DMS153 treated with DMSO at 0.1 percent for 48 hours (cell line): ENCODE data around the gene RIMBP2.

ENCODE experiments used
- DNase-seq: peaks from one replicate; lab custom pipeline; 2025; ENCODE audit not compliant: unreplicated experiment; lab: John Stamatoyannopoulos, UW

The RIMBP2 gene

DNA sequence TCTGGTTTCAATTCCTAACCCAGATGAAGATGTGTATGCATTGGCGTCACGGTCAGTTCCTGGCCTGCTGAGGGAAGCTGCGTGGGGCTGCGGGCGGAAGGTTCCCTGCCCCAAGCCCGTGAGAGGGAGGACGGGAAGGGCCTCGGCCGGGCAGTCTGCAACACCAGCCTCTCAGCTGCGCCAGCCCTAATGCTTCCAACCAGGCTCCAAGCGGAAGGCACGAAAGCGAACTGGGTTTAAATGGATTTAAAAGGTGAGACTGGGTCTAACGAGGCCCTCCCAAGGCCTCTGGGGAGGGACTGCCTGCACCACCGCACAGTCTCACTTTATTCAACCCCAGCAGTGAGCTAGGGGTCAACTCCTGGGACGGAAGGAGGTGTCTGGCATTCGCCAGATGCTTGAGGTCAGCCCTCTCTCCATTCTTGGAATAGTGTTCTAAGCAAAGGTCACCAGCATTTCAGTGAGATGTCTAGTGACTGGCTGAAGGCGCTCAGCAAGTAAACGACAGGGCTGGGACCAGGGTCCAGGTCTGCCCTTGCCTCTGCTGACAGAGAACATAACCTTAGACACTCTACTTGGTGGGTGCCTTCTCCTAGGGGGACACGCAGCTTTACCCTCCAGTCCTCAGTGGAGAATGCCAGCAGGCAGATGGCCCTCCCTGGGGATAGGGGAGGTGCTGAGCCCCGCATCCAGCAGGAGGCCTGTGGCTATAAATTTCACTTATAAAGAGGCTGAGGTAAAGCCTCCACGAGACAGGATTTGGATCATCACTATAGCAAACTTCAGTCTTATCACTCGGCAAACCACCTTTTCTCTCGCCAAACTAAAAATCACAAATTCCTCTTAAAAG, 286.2 kb downstream of the RIMBP2 start:
- DNase-seq, result no peak

DNA sequence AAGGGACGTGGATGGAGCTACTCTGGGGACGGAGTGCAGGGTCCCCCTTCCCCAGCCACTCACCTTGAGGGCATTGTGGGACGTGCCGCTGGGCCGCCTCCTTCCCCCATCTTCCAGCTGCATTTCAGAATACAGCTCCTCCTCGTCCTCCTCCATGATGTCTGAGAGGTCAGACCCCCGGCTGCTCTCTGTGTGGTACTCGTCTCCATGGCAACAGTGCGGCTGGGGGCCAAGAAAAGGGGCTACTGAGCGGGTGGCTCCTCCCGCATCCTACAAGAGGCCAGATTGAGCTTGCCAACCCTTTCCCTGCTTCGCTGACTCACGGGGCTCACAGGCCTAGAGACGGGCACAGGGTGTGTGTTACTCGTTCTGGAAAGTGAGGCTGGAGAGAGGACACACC, 288.0 kb downstream of the RIMBP2 start:
- DNase-seq, result no peak

DNA sequence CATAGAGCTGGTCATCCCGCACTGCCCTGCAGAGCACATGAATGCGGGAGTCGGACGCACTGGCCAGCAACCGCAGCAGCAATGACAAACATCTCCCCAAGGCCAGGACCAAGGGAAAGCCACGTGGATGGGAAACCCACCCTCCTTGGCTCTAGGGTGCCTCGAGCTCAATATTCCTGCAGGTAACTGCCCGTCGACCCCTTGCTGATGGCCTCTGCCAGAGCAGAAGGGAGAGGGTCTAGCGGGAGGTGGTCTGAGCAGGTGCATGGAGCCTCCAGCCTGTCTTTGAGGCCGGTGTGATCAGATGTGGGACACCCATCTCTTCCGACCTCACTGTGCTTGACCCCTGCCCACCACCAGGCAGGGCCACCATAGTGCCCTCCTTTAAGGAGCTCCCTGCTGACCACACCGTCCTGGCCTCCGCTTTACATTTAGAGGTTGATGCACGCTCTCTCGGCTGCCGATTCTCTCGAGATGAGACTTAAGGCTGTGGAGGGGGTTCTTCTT, 288.7 kb downstream of the RIMBP2 start:
- DNase-seq, result no peak

DNA sequence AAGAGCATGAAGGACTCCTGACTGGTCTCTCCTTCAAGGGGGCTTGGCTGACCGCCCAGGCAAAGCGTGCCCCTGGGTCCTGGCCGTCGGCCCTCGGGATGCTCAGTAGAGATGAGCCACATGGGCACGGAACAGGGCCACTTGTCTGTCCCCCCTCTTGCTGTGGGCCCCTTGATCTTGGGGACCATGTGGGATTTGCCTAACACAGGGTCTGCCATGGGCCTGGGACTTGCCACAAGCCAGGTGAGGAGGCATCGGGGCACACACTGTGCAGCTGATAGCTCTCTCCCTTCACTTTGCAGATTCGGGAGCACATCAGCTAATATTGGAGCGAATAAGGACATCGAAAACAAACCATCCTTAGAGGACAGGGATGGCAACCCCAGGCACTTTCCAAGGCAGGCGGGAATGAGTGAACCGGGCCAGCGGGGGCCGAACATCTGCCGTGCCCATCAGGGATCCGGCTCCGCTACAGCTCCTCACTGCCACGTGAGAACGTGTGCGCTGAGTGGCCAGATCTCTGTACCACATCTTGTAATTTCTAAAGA, 290.3 kb downstream of the RIMBP2 start:
- DNase-seq, result no peak

DNA sequence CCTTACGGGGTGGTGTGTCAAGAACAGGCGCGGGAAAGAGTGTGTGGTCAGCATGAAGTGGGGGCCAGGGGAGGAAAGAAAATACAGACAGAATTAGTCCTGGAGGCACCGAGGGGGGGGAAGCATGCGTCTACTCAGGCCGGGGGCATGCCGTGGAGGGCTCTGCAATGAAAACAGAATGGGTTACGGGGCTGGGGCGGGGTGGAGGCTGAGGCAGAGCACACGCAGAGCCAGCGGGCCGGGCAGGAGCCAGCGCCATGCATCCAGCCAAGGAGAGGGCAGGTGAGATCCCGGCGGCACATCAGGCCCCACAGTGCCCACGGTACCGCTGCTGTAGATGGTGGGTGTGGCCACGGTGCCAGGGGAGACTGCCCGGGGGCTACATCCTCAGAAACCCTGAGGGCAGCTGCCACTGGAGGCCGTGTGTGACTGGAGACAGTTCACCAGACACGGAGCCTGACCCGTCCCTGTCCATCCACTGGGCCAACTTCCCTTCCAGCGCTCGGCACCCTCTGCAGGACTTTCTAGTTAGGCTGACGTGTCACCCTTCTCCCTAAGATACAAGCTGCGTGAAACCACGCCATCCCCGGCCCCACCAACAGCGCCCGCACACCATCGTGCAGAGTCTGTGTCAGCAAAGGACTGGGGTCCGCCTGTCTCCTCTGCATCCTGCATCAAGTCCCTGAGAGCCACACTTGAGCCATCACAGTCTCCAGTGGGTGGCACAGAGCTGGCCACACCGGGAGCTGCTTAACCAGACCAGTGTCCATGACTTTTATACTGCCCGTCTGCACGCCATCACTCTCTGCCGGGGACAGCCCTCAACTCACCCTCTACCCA, 291.0 kb downstream of the RIMBP2 start:
- no peak for DNase-seq

DNA sequence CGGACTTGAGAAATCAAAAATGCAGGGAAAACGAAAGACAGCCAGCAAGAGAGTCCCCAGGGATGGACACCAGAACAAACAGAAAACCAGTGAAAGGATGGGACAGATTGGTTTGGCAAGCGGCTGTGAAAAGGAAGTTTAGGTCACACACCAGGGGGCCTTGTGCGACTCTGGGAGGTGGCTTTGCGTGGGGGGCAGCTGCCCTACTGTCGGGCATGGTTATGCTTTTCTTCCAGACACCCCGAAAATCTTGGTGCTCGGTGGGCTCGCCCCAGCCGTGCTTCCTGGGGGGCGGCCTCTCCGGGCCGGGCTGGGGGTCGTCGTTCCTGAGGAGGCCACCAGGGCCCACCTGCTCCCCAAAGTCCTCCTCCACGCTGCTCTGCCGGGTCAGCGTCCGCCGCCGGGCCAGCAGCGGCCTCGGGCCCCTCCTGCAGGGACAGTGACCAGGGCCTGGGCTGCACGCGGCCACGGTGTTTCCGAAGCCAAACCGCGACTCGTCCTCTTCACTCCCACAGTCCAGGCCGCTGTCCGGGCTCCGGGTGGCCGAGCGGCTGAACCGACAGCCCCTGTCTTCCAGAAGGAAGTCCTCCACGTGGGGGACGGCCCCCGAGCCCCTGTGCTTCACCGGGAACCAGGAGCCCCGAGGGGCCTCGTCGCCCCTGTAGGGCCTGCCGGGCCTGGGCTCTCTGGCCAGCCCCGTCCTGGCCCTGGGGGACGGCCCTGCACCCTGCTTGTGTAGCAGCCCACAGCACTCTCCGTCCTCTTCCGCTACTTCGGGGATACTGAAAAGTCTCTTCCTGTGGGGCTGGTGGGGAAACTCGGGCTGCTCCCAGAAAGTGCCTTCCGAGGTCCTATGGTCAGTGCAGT, 291.9 kb downstream of the RIMBP2 start:
- DNase-seq, result no peak

DNA sequence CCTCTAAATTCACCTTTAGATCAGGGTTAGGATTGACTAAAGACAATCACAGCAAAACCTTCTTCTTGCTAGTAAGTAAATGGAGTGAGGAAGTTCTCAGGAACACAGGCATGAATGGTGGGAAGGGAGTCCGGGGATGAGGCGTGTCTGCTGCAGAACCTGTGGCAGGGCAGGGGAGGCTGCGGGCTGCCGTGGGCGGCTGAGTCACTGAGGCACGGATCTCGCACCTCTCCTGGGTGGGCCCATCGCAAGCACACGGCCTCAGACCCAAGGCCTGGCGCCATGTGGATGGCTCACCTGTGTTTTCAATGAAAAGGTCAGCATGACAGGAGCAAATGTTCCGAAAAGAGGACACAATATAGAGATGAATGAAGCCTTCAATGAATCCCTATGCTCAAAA, 293.0 kb downstream of the RIMBP2 start:
- DNase-seq, result no peak

DNA sequence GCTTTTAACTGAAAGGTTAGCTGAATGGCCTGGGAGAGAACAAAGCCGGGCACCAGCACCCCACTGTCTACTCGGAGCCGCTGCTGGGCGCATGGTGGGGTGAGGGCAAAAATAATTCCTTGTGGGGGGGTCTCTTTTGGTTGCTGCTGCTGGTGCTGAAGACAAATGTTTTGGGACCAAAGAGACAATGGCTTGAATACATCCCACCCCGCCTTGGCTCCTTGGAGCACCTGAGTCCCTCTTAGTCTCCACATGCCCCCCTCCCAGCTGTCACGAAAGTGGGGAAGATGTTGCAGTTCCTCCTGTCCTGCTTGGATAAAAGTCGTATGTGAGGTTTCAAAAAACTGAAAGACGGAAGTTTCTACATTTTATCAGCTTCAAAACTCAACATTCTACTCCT, 293.4 kb downstream of the RIMBP2 start:
- no peak for DNase-seq

DNA sequence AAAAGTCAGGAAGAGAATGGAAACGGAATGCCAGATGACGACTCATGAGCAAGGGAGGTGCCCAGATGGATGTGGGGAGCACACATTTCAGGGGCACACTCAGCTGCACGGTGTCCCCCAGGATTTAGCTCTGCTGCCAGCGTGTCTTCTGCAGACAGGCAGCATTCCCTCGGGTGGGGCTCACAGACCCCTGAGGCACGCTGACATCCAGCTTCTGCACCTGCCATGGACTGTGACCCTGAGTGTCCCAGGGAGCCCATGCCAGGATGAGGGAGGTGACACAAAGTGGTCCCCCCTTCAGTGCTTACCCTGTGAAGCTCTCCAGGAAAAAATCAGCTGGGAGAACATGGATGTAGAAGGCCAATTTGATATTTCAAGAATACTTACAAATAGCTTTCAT, 294.2 kb downstream of the RIMBP2 start:
- no peak for DNase-seq

DNA sequence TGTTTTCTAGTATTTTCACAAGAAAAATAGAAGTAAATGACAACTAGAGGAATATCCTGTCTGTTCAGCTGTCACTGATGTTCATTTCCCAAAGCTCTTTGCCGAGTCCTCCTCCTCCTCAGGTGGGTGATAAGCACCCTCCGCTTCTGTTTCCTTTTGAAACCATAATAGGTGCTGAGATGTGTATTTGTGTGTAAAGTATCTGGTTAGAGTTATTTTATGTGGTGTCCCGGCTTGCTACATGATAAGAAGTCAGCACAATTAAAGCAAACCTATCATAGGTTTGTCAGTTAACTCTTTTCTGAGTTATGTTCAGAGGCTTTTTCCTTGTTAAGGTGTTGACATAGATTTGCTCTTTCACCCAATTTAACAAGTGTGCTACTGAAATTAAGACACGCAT, 296.0 kb downstream of the RIMBP2 start:
- no peak for DNase-seq

DNA sequence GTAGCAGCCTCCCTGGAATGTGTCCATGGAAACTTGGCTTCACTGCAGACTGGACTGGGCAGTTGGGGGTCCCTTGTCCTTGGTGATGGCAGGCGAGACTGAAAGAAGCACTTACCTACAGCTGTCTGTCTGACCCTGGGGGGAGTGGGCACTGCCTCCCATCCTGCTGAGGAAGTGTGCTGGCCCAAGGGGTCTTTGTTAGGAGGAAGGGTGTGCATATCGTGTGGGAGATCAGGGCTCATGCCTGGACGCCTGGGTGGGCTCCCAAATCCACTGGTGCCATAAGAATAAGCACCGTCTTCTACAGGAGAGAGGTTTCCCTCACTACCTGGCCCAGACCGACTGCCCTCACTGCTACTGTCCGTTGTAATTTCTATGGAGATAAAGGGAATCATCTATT, 297.0 kb downstream of the RIMBP2 start:
- no peak for DNase-seq

DNA sequence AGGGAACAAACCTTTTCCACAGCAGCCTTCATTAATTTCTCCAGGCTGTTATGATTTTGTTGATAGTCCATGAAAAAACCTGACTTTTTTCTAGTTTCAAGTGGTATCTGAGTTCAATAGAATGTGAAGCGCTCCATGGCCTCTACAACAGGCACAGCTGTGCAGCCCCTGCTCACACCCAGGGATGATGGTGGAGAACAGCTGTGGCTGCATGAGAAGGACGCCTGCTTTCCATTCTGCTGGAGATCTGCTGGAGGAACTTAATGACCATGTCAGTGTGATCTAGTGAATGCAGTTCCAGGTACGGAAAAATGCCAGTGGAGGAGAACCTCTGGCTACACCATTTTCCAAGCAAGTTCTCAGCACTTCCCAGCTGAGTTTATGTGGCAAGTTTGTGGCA, 297.8 kb downstream of the RIMBP2 start:
- DNase-seq, result no peak

DNA sequence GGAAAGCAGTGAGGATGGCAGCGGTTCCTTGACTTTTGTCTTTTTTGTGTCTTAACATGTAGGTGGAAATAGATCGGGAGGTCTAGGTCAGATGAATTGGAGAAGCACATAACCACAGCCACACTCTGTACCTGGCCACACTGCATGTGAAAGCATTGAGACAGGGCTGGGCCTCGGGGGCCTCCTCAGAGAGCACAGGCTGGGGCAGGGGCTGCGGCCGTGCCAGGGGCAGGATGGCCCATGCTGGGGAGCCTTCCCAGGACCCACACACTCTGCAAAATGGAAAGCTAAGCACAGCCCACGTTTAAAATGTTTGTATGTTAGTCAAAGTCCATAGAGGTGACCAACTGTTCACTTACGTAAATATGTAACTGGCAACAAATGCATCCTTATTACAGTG, 301.7 kb downstream of the RIMBP2 start:
- DNase-seq, result no peak

DNA sequence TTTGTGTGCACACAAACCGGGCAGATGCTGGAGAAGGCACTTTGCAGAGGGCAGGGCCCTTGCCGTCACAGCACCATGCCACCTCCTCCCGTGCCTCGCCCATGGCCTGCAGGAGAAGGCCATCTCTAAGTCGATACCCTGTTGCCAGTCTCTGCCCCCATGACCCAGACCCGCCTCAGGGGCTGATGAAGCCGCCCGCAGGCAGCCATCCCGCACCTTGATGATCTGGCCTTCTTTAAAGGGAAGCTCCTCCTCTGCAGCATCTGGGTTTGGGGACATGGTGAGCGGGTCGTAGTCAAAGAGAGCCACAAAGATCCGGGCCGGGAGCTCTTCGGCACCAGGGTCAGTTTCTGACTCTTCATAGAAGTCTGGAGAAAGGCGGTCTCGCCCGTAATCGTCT, 302.2 kb downstream of the RIMBP2 start:
- DNase-seq, result no peak

DNA sequence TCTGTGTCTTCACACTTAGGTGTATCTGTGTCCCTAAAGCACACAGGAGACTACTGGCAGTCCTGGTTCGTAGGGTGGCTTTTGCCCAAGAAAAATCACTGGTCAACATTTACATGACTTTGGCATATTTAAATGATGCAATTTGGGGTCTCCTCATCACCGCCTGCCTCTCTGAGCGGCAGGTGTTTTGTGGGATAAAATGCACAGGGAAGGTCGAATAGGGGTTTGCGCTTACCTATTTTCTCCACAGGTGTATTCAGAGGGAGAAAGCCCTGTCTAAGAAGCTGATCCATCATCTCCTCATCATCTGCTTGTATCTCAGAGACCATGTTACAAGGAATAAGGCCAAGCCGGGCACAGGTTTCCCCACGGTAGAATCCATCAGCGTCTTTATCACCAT, 303.7 kb downstream of the RIMBP2 start:
- no peak for DNase-seq

DNA sequence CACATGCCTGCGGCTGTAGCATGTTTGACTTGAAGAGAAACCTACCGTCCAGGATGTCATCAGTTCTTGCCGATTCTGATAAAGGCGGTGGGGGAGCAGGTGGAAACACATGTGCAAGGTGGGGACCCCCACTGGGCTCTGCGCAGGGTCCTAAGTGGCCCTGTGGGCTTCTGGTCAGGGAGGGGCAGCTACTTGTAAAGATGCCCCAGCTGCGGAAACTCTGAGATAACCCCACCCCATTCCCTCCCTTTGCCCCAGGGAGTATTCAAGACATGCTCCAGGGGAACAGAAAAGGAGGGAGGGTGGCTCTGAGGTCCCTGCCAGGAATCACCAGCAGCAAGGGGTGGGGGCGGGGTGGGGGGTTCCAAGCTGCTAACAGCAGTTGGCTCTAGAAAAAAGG, 310.8 kb downstream of the RIMBP2 start:
- no peak for DNase-seq

DNA sequence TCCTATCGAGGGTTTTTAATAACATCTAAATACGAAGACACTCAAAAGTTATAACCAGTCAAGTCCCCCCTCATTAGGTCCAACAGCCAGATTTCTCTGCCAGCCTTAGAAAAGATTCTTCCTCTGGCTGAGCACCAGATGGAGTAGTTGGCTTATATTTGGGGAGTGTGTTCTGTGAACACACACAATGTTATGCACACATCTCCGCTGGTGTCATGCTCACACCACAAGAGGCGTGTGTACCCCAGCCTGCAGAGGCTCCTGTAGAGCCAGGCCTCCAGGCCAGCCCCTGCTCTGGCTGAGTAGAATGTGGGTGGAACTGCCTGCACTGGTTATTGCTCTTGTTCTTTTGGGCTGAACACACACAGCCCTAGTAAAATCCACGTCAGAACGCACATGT, 314.4 kb downstream of the RIMBP2 start:
- DNase-seq, result no peak

DNA sequence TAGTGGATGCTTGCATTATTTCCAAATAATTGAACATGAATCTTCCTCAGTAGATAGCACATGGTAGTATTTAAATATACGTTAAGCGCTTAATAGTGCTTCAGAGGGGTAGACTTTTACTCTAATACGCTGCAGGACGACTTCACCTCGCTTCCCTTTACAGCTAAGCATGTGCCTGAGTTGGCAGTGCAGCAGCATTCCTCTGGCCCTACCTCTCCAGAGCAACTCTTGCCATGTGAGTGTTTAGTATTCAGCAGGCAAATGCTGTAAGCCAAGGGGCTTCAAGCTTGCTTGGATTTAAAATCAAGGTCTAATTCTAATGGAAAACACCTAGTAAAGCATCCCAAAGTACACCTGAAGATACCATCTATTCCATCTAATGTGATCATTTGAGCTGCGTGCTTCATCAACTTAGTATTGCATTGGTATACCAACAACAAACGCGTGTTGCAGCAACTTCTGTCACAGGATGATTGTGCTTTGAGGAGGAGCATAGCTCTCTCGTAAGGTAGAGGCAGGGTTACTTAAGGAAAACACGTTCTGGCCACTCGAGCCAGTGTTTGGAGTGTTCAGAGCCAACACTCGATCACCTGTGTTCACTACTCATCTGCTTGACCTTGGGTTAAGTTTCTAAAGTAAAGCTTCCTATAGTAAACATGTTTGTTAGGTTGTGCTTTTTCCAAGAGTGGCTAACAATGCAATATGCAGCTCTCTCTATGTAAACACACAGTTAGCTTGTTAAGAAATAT, 317.8 kb downstream of the RIMBP2 start:
- DNase-seq, result no peak

DNA sequence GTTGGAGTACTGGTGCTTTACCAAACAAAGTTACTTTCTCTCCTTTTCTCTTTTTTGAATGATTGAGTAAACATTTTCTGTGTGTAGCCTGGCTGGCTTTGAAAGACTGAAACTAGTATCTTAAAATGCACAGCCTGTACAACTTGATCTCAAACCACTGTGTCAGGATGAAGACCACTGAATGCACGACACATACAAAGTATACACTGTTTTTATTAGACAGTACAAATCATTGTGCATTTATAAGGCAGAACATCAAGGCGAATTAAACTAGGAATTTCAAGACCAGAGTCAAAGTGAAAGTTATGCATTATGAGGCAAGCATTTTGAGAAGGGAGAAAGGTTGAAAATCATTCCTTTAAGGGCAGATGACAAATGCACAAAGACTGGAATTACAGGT, 319.4 kb downstream of the RIMBP2 start:
- DNase-seq, result no peak

DNA sequence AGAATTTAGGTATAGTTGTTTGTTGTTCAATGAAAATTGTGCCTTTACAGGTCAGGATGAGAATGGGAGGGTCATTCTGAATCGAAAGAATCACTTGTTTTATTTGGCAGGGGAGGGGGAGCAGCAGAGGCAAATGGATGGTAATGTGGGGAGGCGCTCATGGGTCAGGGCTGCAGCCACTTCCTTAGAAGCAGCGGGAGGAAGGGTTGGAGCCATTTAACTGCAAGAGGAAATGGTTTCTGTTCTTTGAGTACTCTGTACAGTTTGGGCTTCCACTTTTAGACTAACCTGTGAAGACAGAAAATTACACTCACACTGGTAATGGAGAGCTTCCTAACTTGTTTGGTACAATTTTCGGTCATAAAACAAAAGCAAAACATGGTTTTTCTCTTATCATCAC, 321.2 kb downstream of the RIMBP2 start:
- no peak for DNase-seq
